ENCODE results near the gene SPINK5.

Gene SPINK5

DNA sequence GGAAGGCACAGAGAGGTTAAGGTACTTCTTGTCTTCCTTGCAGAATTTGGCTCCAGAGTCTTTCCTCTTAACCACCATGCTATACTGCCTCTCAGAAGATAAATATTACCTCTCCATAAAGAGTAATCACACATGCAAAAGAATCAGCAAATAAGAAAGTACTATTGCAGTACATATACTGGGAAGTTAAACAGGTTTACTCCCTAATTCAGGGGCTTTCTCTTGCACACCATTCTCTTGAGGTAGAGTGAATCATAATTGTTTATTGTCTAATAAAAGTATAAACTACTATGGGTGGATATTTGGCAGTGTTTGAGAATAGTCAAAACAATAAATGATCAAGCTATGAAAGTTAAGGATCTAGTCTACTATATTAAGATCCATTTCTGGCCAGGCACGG is 40.4 kb downstream of the SPINK5 start:
- no peak for DNase-seq

DNA sequence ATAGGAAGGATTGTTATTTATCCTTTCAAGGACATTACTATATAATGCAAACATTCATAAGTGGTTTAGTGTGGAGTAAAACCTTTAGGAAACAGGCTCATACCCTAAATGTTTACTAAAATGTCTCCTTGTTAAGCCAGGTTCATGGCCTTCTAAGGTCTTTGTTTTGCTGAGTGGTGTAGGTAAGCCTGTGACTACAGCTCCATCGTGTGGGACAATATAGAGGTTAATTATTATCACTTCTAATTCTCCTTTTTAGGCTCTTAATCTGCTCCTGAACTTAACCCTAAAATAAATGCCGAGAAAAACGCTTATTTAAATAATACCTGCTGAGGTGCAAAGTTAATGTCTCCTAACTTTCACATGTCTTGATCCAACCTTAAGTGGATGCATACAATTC is 43.8 kb downstream of the SPINK5 start:
- DNase-seq = no peak

DNA sequence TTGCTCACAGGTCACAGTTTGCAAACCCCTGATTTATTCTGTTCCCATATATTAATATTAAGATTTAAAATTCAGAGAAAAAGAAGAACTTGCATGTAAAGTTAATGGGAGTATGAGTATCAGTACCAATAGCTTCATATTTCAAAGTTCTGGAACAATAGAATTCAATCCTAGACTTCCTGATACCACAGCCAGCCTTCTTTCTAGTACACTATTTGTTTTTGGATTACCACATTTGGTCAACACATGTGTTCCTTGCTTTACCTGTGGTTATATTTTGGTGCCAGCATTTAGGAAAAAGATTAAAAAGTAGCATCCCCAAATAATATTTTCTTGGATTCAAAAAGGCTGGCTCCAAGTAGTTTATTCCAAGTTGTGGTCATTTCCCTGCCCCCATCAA is 49.5 kb downstream of the SPINK5 start:
- no peak for DNase-seq

DNA sequence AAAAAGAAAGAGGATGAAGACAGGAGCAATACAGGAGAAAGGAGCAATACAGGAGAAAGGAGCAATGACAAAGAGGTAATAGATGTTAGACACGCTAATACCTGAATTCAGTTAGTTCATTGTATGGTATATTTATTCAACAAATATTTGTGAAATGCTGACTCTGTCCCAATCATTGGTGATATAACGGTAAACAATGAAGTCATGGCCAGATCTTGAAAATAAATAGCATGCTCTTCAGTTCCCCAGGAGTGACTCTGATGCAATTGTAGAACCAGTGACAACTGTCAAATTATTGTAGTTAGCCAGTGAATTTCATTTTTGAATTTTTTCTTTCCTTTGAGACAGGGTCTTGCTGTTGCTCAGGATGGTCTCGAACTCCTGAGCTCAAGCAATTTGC is 56.5 kb downstream of the SPINK5 start:
- no peak for DNase-seq

DNA sequence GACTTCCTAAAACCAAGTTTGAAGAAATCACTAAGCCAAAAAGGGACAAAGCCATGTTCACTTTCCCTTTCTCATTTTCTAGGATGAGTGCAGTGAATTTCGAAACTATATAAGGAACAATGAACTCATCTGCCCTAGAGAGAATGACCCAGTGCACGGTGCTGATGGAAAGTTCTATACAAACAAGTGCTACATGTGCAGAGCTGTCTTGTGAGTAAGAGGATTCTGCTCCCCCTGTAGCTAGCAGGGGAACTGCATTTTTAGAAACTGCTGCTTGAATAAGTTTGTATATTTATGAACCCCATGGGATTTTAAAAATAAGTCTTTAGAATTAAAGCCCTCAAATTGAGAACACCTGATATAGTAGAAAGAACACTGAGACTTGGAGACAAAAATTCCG is 61.9 kb downstream of the SPINK5 start:
- DNase-seq = no peak

DNA sequence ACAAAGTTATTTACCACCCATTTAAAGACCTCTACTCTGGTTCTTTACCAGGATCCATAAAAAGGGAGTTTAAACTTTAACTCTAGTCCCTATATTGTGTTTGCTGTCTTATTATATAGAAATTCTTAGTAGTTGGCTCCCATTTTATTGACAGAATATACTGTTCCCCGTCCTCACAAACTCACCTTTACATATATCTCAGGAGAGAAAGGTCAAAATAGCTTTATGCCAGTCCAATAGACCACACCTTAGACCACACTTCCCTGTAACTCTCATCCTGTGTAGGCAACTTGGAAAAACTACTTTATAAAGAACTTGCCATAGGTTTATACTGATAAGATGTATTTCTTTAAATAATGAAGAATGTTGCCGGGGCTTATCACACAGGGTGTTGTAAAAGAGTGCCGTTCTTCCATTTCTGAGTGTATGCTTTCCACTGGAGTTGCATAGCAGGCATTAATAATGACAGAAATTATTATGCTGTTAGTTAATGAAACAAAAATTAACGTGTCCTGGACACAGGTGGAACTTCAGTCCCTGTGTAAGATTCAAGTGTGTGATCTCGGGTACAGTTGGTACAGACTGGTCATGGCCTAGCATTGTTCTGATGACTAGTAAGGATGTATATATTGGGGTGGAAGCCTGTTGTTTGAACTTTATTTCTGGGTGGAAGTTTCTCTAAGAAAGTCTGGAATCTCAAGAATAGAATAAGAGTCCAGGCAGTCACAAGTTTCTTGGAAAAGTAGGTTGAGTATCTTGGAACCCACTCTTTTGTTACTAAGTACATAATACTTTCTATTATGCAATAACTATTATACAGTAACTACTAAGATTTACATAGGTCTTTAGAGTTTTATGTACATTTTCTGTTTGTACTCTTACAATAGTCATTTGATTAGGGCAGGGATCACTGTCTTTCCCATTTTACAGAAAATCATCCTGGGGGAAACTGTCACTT is 71.6 kb downstream of the SPINK5 start:
- DNase-seq = no peak

DNA sequence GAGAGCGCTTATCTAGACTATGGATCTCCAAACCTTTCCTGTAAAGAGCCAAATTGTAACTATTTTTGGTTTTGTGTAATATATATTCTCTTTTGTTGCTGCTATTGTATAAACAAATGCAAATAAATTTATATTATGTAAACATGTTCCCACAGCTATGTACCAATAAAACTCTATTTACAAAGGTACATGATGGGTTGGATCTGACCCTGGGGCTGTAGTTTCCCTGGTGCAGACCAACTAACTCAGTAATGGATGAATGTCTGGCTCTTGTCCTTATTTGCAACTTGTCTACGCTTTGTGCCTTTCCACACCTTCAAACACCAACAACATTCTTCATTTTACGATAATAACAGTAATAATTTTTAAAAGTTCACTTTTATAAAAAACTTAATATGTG is 77.1 kb downstream of the SPINK5 start:
- DNase-seq = no peak

DNA sequence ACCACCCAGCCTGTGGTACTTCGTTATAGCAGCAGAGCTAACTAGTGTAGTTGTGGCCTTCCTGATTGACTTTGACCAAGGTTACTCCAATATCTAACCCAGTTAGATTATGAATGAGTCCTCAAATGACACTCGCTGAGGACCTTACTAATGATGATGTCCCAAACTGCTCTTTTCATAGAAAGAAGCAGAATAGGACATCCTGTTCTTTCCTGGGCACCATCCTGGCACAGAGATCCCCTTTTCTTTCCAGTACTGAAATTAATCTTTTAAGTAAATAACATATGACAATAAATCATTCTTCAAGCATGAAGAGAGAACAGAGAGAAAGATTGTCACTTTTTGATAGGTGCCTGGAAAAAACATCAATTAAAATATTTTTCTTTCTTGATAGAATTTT is 77.9 kb downstream of the SPINK5 start:
- DNase-seq = no peak

DNA sequence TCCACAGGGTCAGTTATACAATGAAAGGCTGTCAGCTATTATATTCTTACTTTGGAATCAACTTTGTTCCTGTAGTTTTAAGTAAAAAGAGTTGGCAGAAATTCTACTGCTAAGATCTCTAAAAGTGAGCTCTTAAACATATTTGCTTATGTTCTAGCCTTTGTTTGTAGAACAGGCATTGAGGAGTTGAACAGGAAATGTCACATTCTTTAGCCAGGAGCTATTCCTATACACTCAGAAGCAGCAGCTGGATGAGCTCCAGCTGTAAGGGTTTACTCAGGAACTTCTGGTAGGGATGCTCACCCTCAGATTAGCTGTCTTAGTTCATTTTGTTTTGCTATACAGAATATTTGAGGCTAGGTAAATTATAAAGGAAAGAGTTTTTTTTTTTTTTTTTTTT is 82.1 kb downstream of the SPINK5 start:
- no peak for DNase-seq

DNA sequence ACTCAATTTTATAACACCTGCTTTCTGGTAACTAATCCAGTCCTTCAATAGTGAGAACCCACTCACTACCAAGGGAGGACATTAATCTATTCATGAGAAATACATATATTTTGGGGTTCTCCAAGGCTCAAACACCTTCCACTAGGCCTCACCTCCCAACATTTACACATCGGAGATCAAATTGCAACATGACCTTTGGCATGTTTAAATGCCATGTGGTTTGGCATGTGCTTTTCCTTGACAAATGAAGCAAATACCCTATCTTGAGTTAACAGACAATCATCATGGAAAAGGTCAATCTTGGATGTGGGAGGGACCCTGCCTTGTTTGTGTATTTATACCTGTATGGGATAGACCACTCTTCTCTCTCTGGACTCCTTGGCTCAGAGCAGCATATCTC is 82.7 kb downstream of the SPINK5 start:
- DNase-seq = no peak

DNA sequence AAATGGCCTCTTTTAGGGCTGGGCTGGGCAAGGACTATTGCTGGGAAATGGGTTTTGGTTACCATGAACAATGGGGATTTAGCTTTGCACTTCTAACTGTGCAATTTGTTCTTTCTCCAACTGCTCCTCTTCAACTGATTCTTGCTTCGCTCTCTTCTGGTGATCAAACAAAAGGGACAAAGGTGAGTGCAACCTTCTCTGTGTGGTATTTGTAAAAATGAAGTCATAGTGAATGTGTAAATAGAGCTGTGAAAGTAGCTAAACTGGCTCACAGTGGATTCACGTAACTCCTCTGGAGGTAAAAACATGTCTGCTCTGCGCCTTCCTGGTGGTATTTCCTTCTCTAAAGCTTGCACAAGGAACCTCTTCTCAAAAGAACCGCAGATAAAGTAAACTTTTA is 83.6 kb downstream of the SPINK5 start:
- no peak for DNase-seq

DNA sequence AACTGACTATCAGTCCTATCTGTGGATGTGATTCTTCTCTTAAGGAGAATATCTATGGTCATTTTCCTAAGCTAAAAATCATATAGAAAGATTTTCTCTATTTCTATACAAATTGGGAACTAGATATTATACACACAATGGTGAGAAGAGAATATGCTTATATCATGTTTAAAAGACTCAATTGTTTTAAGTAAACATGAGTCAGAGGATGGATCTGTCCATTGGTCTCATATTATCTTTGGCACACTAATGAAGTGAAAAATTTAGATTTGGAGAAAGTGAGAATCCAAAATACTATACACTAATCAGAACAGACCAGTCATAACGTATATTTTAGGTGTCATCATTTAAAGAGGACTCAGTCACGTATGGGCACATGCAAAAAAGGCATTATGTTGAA is 88.1 kb downstream of the SPINK5 start:
- no peak for DNase-seq

DNA sequence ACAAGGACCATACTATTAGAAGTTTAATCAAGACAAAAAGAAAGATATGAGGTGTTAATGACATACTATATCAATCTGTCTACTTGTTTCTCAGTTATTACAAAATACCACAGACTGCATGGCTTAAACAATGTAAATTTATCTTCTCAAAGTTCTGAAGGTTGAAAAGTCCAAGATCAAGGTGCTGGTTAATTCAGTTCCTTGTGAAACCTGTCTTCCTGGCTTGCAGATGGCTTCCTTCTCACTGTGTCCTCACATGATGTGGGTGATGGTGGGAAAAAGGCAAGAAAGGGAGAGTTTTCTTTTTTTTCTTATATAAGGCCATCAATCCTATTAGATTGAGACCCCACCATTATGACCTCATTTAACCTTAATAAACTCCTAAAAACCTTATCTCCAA is 89.0 kb downstream of the SPINK5 start:
- DNase-seq = no peak

DNA sequence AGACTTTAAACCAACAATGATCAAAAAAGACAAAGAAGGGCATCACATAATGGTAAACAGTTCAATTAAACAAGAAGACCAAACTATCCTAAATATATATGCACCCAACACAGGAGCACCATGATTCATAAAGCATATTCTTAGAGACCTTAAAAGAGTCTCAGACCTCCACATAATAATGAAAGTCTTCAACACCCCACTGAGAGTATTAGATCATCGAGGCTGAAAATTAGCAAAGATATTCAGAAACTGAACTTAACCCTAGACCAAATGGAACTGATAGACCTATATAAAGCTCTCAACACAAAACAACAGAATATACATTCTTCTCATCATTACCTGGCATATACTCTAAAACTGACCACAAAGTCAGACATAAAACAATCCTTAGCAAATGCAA is 92.8 kb downstream of the SPINK5 start:
- no peak for DNase-seq

DNA sequence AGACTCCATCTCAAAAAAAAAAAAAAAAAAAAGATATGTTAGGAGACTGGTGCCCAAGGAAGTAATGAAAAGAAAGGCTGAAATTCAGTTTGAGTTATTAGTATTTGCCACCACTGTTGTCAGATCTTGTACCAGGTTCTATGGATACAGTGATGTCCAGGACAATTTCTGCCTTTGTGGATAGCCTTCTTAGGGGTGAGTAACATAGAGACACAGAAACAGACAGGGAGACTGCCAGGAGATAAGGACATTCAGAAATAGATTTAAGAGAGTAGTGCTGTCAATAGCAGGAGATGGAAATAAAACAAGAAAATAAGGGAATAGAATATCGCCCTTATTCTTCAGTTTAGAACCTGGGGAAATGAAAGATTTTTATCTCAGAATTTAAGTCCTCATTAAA is 98.3 kb downstream of the SPINK5 start:
- DNase-seq = no peak

DNA sequence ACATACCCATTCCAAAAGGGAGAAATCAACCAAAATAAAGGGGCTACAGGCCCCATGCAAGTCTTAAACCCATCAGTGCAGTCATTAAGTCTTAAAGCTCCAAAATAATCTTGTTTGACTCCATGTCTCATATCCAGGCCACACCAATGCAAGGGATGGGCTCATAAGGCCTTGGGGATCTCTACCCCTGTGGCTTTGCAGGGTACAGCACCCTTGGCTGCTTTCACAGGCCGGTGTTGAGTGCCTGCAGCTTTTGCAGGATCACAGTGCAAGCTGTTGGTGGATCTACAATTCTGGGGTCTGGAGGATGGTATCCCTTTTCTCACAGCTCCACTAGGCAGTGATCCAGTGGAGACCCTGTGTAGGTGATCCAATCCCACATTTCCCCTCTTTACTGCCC is 99.6 kb downstream of the SPINK5 start:
- no peak for DNase-seq

DNA sequence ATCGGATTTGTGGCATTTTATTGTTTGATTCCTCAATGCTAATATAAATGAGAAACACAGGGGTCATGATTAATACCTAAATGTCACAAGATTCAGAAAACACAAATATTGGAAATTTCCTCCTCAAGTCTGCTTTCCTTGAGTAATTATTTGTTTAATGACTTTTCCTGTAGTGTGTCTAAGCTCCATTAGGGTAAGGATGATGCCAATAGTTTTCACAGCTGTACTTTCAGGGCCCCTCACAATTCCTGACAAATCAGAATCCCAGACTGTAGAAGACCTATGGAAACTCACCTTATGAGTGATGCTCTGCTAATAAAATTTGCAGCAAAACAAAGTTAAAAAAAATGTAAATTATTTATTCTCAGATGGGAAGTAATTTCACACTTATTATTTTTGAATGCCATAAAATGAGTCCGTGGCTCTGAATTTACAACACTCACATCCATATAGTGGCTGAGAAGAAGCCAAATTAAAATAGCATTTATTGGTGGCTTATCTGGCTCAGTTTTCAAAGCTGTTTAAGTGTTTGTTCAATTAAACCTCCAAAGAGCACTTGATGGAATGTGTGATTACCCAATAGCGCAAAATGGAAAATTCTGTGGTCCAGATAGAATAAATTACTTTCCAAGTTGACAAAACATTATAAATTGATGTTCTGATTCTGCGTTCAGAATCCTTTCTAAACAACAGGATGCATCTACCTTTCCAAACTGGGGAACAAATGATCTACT is 102.9 kb downstream of the SPINK5 start:
- DNase-seq = no peak

DNA sequence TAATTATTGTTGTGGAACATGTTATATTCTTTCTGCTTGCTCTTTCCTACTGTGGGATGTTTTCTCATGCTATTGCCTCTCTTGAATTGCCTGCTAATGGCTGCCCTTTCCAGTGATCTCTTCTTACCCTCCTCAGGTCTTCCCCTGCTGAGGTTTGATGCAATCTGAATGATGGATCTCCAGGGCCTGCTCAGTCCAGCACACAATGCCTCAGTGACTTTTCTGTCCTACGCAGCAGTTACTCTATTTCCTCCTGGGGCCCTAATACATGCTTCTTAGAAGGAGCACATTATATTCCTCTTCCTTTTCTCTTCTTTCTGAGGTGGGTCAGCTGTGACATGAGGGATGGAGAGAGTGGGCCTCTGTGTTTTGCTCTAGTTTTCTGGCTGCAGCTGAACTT is 104.5 kb downstream of the SPINK5 start, which contains the start of gene SPINK14:
Gene SPINK14, plus strand, starts transcription at position 301 of the 400 bp plus-strand sequence. CDS start 1,187 bp downstream, outside the sequence.
- DNase-seq = no peak

DNA sequence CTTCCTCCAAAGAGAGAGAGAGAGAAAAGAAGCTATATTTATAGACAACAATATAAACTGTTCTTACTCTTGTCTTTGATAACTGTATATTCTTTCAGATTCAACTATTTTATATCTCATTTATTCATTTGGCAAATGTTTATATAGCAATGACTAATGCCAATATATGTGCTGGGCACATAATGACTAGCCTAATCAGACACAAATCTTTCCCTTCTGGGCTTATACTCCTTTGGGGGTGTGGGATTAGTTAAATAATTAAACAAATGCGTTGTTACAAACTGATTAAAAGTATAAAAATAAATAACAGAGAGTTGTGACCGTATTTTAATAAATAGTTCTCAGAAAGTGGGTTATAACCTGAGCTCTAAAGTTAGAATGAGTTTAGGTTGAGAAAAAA is 108.6 kb downstream of the SPINK5 start:
- no peak for DNase-seq

DNA sequence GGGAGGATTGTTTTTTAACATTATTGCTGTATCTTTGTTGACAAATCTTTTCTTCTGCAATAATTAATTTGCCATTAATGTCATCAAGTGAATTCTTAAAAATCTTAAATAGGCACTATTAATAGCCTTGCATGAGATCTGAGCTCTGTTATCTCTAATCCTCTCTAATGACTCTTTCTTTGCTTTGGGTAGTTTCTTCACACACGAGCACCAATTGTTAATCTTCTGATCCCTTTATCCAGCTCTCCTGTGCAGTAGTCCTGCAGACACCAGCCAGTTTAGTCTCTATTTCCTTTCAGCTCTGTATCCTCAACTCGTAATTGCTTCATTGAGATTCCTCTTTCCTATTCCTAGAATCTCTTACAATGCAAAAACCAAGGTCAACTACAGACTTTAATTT is 112.7 kb downstream of the SPINK5 start:
- DNase-seq = no peak

DNA sequence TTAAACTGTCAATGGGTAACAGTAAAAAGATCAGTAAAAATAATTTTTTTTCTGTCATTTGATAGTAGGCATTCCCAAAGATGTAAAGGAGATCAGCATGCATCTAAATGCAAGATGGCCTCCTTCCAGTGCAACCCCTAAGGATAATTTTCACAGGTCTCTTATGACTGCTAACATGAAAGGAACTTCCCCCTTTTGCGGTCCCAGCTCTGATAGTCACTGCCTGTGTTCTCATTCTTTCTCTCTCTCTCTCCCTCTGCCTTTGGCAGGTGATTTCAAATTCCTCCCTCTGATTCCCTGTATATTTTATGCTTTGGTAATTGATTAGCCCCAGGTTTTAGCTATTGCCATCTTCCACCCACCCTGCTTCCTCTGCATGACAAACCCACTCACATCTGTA is 113.4 kb downstream of the SPINK5 start:
- no peak for DNase-seq

DNA sequence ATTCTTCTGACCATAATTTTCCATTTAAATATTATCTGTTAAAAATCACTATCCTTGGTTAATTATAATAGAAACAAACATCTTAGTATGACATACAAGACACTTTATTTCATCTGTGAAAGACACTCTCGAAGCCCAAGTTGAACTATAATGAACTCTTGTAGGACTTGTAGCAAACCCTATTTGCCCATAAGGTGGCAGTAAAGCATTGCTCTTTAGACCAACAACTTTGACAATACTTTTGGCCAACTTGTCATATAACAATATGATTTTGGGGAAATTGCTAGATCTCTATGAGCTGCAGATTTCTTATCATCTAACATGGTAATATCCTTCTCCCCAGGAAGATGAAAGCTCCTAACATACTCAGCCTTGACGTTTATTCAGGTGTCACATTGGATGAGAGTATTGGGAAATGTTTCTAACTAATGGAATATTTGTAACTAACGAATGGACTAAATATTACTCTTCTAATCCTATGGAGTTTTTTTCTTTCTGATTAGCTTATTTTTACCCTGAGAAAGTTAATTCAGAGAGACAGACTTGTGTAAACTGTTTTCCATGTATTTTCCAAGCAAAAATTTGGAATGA is 115.5 kb downstream of the SPINK5 start:
- peak; percentile 47 for DNase-seq

DNA sequence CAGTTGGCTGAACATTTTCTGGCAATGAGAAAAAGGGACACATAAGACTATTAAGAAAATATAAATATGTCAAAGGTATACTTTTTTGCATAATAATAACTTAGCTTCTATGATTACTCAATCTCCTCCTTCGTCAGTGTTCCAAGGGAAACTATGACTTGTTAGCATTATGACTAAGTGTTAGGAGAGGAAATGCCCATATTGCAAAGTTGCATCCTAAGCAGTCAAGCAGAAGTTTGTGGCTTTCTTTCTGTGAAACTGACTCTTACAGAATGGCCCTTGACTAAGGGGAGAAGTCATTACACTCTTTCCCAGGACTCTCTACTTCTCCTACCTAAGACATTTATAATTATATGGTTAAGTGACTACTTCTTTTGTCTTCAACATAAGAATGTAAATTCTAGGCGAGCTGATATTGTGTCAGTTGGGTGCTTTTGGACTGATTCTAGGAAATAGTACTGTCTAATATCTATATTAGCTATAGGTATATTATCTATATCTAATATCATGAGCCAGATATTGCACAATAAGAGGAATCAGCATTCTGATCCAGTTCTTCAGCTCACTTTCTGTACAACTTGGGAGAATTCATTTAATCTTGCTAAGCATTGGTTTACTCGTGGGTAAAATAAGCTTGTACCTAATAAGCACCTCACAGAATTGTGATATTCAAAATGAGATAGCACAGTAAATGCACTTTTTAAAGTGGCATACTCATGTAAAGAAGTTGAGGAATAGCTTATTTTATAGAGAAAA is 122.6 kb downstream of the SPINK5 start:
- no peak for DNase-seq

Measured in NCI-H1105 treated with DMSO at 0.1 percent for 48 hours (cell line).